GM12873 (cell line): Measurements from ENCODE around the gene ZNF627.

Source experiments
- CTCF ChIP-seq: IDR thresholded peaks from 2 replicates; pipeline ENCODE4 v1.5.1; 2012; ENCODE audit warnings: low read depth, mild to moderate bottlenecking, moderate library complexity, low read length, control low read depth; ENCODE audit not compliant: insufficient read depth; ENCODE audit errors: missing control alignments

Gene ZNF627

GRCh38 chr19:11626252-11626651, 29.0 kb downstream of the ZNF627 start:
- no peak for TF ChIP-seq CTCF

- TF ChIP-seq CTCF: no peak
Observed at GRCh38 chr19:11633223-11633622, 35.9 kb downstream of the ZNF627 start.

DNA sequence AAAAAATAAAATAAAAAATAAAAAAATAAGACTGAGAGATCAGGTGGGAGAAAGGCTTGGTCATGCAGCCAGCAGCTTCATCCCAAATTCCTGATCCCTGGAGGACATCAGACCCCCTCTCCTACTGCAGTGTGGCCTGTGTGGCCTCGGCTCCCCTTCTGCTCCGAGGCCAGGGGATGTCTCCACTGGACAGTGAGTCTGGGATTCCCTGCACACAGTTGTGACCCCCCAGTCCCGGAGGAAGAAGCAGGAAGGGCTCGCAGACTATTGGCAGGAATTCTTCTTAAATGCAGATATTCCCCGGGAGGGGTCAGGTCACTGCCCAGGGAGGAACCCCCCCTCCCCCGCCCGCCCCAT, 41.9 kb downstream of the ZNF627 start:
- TF ChIP-seq CTCF: no peak

DNA sequence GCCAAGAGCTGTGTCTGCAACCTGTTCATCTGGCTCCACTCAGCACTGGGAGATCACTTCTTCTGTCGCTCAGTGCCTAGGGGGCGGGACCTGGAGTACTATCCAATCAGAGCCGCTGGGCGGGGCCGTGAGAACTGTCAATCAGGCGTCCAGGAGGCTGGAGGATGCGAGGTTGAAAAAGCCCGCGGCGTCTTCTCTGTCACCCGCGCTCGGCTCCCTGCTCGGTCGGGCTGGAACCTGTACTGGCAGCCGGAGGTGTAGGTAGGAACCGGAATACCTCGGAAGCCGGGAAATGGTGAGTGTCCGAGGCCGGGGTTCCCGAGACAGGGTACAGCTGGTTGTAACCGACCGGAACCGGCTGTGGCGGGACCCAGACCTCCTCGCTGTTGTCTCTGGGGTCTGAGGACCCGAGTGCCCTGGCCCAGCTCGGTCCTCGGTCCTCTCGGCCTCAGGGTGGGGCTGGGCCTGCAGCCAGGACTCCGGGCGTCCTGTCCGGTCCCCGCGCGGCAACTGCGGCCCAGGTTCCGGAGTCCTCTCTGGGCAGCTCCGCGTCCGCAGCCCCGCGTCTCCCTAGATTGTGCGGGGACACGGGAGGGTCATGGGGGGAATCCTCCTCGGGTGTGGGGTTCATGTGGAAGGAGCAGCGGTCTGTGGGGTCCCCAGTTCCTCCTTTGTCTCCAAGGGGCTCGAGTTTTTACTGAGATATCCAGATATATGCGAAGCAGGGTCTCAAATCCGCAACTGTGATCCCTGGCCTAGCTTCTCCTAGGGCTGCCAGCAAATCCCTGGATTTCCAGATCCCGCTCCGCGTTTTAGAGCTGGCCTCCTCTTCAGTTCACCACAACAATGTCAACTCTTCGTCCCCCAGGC, 42.6 kb downstream of the ZNF627 start:
- no peak for TF ChIP-seq CTCF

DNA sequence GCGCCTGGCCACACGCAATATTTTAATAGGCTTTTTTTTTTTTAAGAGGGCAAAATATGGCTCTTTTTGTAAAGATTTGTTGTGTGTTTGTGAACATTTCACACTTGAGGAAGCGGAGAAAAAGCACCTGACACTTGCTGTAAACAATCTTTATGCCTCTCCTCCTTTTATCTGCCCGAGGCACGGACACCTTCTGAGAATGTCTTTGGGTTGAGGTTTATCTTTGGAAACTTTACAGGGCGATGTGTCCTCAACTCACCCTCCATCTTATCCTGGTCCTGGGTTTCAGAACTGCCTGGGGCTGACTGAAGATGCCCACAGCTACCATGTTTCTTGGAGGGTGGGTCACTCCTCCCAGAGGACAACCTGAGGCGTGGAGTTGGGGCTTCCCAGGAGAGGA, 44.0 kb downstream of the ZNF627 start:
- no peak for TF ChIP-seq CTCF

DNA sequence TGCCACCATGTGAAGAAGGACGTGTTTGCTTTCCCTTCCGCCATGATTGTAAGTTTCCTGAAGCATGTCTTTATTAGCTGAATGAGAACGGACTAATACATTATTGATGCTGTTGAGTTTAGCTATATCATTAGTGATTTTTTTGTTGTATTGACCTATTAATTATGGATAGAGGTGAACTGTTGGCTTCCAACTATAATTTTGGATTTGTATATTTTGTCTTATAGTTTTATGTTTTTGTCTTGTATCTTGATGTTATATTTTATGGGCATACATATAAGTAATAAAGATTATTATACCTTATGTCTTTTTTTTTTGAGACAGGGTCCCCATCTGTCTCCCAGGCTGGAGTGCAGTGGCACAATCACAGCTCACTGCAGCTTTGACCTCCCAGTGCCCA, 45.6 kb downstream of the ZNF627 start:
- TF ChIP-seq CTCF: no peak

- no peak for TF ChIP-seq CTCF
Observed at GRCh38 chr19:11649941-11650340, 52.7 kb downstream of the ZNF627 start.
